RCC 7860 (cell line): ENCODE data around the gene MAST4.

Experiments used
- DNase-seq: peaks from one replicate; pipeline ENCODE4 v3.0.0-alpha.2; 2015; ENCODE audit warnings: low spot score
- FAIRE-seq: peaks from 2 replicates; lab custom pipeline; 2012; peaks lifted over from hg19 to GRCh38; lab: Jason Lieb, UNC

Gene MAST4

GRCh38 chr5:67059744-67060490 is 463.7 kb downstream of the MAST4 start:
- FAIRE-seq, result no peak
- no peak for DNase-seq

GRCh38 chr5:67061511-67061910 is 465.3 kb downstream of the MAST4 start:
- FAIRE-seq, result no peak
- DNase-seq, result no peak

- DNase-seq, result no peak
- no peak for FAIRE-seq
These were observed 466.9 kb downstream of the MAST4 start for GRCh38 chr5:67063055-67063454.

GRCh38 chr5:67063791-67064190 is 467.6 kb downstream of the MAST4 start:
- FAIRE-seq, result no peak
- no peak for DNase-seq

- DNase-seq (no peak), FAIRE-seq (no peak)
These were observed 469.0 kb downstream of the MAST4 start for GRCh38 chr5:67065237-67065636.

GRCh38 chr5:67065696-67066095 is 469.5 kb downstream of the MAST4 start:
- FAIRE-seq (no peak), DNase-seq (no peak)

GRCh38 chr5:67066815-67067214 is 470.6 kb downstream of the MAST4 start:
- no peak for DNase-seq
- no peak for FAIRE-seq

- no peak for FAIRE-seq
- no peak for DNase-seq
These were observed 477.0 kb downstream of the MAST4 start for GRCh38 chr5:67073045-67073680.

GRCh38 chr5:67077296-67077695 is 481.1 kb downstream of the MAST4 start:
- DNase-seq (no peak), FAIRE-seq (no peak)

- FAIRE-seq, result no peak
- no peak for DNase-seq
These were observed 485.1 kb downstream of the MAST4 start for GRCh38 chr5:67081261-67081660.

- FAIRE-seq (no peak), DNase-seq (no peak)
These were observed 486.7 kb downstream of the MAST4 start for GRCh38 chr5:67082941-67083340.

- no peak for FAIRE-seq
- no peak for DNase-seq
These were observed 489.4 kb downstream of the MAST4 start for GRCh38 chr5:67085616-67086015.

GRCh38 chr5:67089200-67089725 is 493.1 kb downstream of the MAST4 start:
- DNase-seq, result no peak
- FAIRE-seq, result no peak

GRCh38 chr5:67090040-67090439 is 493.8 kb downstream of the MAST4 start:
- FAIRE-seq (no peak), DNase-seq (no peak)

- no peak for FAIRE-seq
- no peak for DNase-seq
These were observed 494.4 kb downstream of the MAST4 start for GRCh38 chr5:67090593-67090992.

- DNase-seq (no peak), FAIRE-seq (no peak)
These were observed 496.3 kb downstream of the MAST4 start for GRCh38 chr5:67092535-67092934.

- no peak for FAIRE-seq
These were observed 497.1 kb downstream of the MAST4 start for GRCh38 chr5:67093279-67093678.

GRCh38 chr5:67094476-67095300 is 498.5 kb downstream of the MAST4 start:
- DNase-seq (no peak), FAIRE-seq (no peak)

More at GRCh38 chr5:67093279-67093678, 497.1 kb downstream of the MAST4 start:
- DNase-seq, result no peak

- DNase-seq (no peak), FAIRE-seq (no peak)
These were observed 499.4 kb downstream of the MAST4 start for GRCh38 chr5:67095346-67096171.

GRCh38 chr5:67098656-67099055 is 502.5 kb downstream of the MAST4 start:
- DNase-seq (no peak), FAIRE-seq (no peak)

- DNase-seq (no peak), FAIRE-seq (no peak)
These were observed 504.1 kb downstream of the MAST4 start for GRCh38 chr5:67100301-67100700.
